Right ventricle myocardium inferior (tissue), 1 donor: ENCODE results near the gene SHANK3. TPM values are rescaled to one million over a fixed set of nuclear protein-coding genes. Genes with fewer than 3 reads are reported as not detected.

Source experiments
- ATAC-seq: fragments of 200-7000 bp; cut with Tn5 transposase; one replicate; pipeline ENCODE4 v1.9.1; 2020; ENCODE audit warnings: mild to moderate bottlenecking, moderate library complexity
- DNase-seq: peaks from one replicate; pipeline ENCODE4 v3.0.0; 2021; ENCODE audit errors: missing footprints
- intact Hi-C: fragments of 100-400 bp; cut with DNase I; formaldehyde crosslinking; loops from one replicate; pipeline ENCODE4 v1.11.0; 2022
- total RNA-seq: library from RNA; stranded (reverse); fragmentation: NEBNext Ultra II Directional; extraction: Animal tissue kit (Norgen Biotek cat#: 25700); gene quantifications from one replicate; pipeline ENCODE4 v1.2.1, GENCODE V29; 2021
- donor health status: DM: no; HTN: yes; CAD: no; lungs with severe emphysema.

Gene SHANK3
- total RNA-seq, 1 donor from 2014 or later, result 22.2 TPM

- intact Hi-C loops, result no loop called here
- DNase-seq (no peak), ATAC-seq (no peak)
Observed at GRCh38 chr22:50719814-50720300, 47.2 kb downstream of the SHANK3 start.

GRCh38 chr22:50720301-50721256, 48.0 kb downstream of the SHANK3 start:
- intact Hi-C loops, result no loop called here
- ATAC-seq, result no peak
- DNase-seq, result no peak

- DNase-seq (no peak), ATAC-seq (no peak)
- intact Hi-C loops, result no loop called here
Observed at GRCh38 chr22:50721257-50721844, 48.7 kb downstream of the SHANK3 start.

- DNase-seq (no peak), ATAC-seq (no peak)
- intact Hi-C loops, result no loop called here
Observed at GRCh38 chr22:50722048-50722701, 49.6 kb downstream of the SHANK3 start.

Other genes with a start within 250 kb of the SHANK3 start
- gene SBF1, start 197.8 kb upstream of the SHANK3 start, total RNA-seq, result 47.7 TPM
- not detected for gene ADM2, start 191.3 kb upstream of the SHANK3 start, total RNA-seq
- not detected for gene MIOX, start 186.0 kb upstream of the SHANK3 start, total RNA-seq
- gene LMF2, start 165.1 kb upstream of the SHANK3 start, total RNA-seq, result 24.9 TPM
- gene NCAPH2, start 164.6 kb upstream of the SHANK3 start, total RNA-seq, result 26.7 TPM
- gene SCO2, start 147.2 kb upstream of the SHANK3 start, total RNA-seq, result not detected
- 15.5 TPM for gene TYMP, start 142.8 kb upstream of the SHANK3 start, total RNA-seq
- not detected for gene KLHDC7B, start 126.9 kb upstream of the SHANK3 start, total RNA-seq
- gene SYCE3, start 109.9 kb upstream of the SHANK3 start, total RNA-seq, result not detected
- gene CPT1B, start 94.4 kb upstream of the SHANK3 start, total RNA-seq, result 370 TPM
- gene CHKB, start 90.0 kb upstream of the SHANK3 start, total RNA-seq, result 37.8 TPM
- 0.57 TPM for gene MAPK8IP2, start 72.0 kb upstream of the SHANK3 start, total RNA-seq
- gene ARSA, start 44.7 kb upstream of the SHANK3 start, total RNA-seq, result 21.3 TPM
- gene ACR, start 65.4 kb downstream of the SHANK3 start, total RNA-seq, result 0.27 TPM
- gene RABL2B, start 110.8 kb downstream of the SHANK3 start, total RNA-seq, result 6.8 TPM